Large intestine (tissue), 3 donors: ENCODE measurements around the gene UCK1. TPM values are rescaled to one million over a fixed set of nuclear protein-coding genes. Genes with fewer than 3 reads are reported as not detected.

Experiments used
- DNase-seq, 2 donors: peaks; one replicate each; pipeline versions ENCODE4 v3.0.0 to v3.0.0-alpha.2; 2013
- H3K27ac ChIP-seq: one replicate; pipeline ENCODE4 v1.5.1; 2013; ENCODE audit warnings: low read length
- H3K27me3 ChIP-seq: 2 replicates; pipeline ENCODE4 v1.6.1; 2013; ENCODE audit warnings: low read length; ENCODE audit not compliant: control insufficient read depth, insufficient read depth
- H3K36me3 ChIP-seq: 2 replicates; pipeline ENCODE4 v1.6.1; 2013; ENCODE audit warnings: low read length; ENCODE audit not compliant: control insufficient read depth, insufficient read depth
- H3K4me1 ChIP-seq: one replicate; pipeline ENCODE4 v1.6.1; 2013; ENCODE audit warnings: low read length; ENCODE audit not compliant: control insufficient read depth, insufficient read depth
- H3K4me3 ChIP-seq: one replicate; pipeline ENCODE4 v1.5.1; 2013; ENCODE audit warnings: low read length
- H3K9me3 ChIP-seq: one replicate; pipeline ENCODE4 v1.6.1; 2013; ENCODE audit warnings: mild to moderate bottlenecking, low read depth, low read length, moderate library complexity; ENCODE audit not compliant: control insufficient read depth
- WGBS: methylation state at CpG from one replicate; pipeline ENCODE4 v1.1.5; 2013; ENCODE audit warnings: low lambda C conversion rate; ENCODE audit not compliant: insufficient coverage; 5-methylcytosine and 5-hydroxymethylcytosine counted together
- polyA plus RNA-seq: library from polyadenylated mRNA; unstranded; fragments of 120-200 nt; gene quantifications from one replicate; pipeline ENCODE4 v1.2.1, GENCODE V29; 2013

UCK1 gene
- polyA plus RNA-seq, 1 donor, result 33.9 TPM

DNA sequence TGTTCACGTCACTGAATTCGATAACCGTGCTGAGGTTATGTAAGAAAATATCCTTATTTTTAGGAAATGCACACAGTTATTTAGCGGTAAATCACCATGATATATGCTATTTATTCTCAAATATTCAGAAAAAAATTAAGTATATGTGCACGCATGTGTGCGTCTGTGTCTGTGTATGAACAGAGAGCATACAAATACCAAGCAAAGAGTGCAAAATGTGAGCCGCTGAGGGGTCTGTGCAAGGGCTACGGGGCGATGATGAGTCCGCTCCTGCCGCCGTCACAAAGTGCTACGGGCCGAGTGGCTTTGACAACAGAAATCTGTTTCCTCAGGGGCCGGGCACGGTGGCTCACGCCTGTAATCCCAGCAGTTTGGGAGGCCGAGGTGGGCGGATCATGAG, 6.9 kb upstream of the UCK1 start:
- Histone ChIP-seq H3K27ac (no peak overlapping the region), H3K36me3 (no peaks in the 10 kb centered on the region), H3K4me3 (no peak overlapping the region), H3K4me1 (no peaks in the 10 kb centered on the region), H3K9me3 (peaks cover 6% of the 10 kb centered on the region), H3K27me3 (no peaks in the 10 kb centered on the region)
- whole genome bisulfite sequencing, result 100% methylated on average over 3 of the region's 19 CpGs
- no peak for DNase-seq

- Histone ChIP-seq H3K9me3 (no peaks in the 10 kb centered on the region), H3K4me1 (peaks cover 4% of the 10 kb centered on the region), H3K27ac (no peak overlapping the region), H3K36me3 (peaks cover 1% of the 10 kb centered on the region), H3K27me3 (no peaks in the 10 kb centered on the region), H3K4me3 (no peak overlapping the region)
- DNase-seq, result no peak
- no CpG with 5 or more reads among the region's 8 CpGs for WGBS
Observed at GRCh38 chr9:131534721-131535237, 3.7 kb upstream of the UCK1 start.

DNA sequence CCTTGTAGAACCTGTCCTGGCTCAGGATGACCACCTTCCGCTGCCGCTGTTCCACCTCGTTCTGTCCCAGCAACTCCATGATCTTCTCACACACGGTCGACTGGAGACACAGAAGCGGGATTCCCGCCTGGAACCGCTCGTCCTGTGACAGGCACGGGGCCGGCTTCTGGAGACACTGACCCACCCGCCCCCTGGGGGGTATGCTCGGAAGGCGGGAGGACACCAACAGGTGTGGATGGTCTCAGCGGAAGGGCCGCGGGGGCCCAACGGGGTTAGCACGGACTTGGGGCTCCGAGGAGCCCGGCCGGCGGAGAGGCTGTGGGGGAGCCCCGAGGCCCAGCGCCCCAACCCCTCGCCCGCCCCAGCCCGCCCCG, 530 bp downstream of the UCK1 start:
- DNase-seq, result peak; percentile 33 to 55
- Histone ChIP-seq H3K27ac (peak overlapping the region; percentile 27), H3K27me3 (no peaks in the 10 kb centered on the region), H3K9me3 (no peaks in the 10 kb centered on the region), H3K36me3 (peaks cover 43% of the 10 kb centered on the region), H3K4me3 (peak overlapping the region; percentile 80), H3K4me1 (peaks cover 11% of the 10 kb centered on the region)
- no CpG with 5 or more reads among the region's 29 CpGs for WGBS

- Histone ChIP-seq H3K9me3 (no peaks in the 10 kb centered on the region), H3K27me3 (no peaks in the 10 kb centered on the region), H3K36me3 (peaks cover 49% of the 10 kb centered on the region), H3K27ac (peak overlapping the region; percentile 27), H3K4me1 (peaks cover 11% of the 10 kb centered on the region), H3K4me3 (peak overlapping the region; percentile 80)
- WGBS, result no CpG with 5 or more reads among the region's 24 CpGs
- peak; percentile 69 to 78 for DNase-seq
Observed at GRCh38 chr9:131529597-131530545, 1.2 kb downstream of the UCK1 start.

- no peaks in the 10 kb centered on the region for H3K9me3 ChIP-seq
- no peaks in the 10 kb centered on the region for H3K27me3 ChIP-seq
- H3K36me3 ChIP-seq, result peaks cover 57% of the 10 kb centered on the region
- no peak for DNase-seq
- H3K4me3 ChIP-seq, result no peak overlapping the region
- no peak overlapping the region for H3K27ac ChIP-seq
- peaks cover 11% of the 10 kb centered on the region for H3K4me1 ChIP-seq
- no CpG with 5 or more reads among the region's 35 CpGs for WGBS
Observed at GRCh38 chr9:131528886-131529505, 2.1 kb downstream of the UCK1 start.

GRCh38 chr9:131528186-131528585, 2.9 kb downstream of the UCK1 start:
- Histone ChIP-seq H3K4me1 (peaks cover 11% of the 10 kb centered on the region), H3K36me3 (peaks cover 66% of the 10 kb centered on the region), H3K27me3 (no peaks in the 10 kb centered on the region), H3K4me3 (no peak overlapping the region), H3K27ac (no peak overlapping the region), H3K9me3 (no peaks in the 10 kb centered on the region)
- DNase-seq, result no peak
- WGBS, result no CpG with 5 or more reads among the region's 7 CpGs

DNA sequence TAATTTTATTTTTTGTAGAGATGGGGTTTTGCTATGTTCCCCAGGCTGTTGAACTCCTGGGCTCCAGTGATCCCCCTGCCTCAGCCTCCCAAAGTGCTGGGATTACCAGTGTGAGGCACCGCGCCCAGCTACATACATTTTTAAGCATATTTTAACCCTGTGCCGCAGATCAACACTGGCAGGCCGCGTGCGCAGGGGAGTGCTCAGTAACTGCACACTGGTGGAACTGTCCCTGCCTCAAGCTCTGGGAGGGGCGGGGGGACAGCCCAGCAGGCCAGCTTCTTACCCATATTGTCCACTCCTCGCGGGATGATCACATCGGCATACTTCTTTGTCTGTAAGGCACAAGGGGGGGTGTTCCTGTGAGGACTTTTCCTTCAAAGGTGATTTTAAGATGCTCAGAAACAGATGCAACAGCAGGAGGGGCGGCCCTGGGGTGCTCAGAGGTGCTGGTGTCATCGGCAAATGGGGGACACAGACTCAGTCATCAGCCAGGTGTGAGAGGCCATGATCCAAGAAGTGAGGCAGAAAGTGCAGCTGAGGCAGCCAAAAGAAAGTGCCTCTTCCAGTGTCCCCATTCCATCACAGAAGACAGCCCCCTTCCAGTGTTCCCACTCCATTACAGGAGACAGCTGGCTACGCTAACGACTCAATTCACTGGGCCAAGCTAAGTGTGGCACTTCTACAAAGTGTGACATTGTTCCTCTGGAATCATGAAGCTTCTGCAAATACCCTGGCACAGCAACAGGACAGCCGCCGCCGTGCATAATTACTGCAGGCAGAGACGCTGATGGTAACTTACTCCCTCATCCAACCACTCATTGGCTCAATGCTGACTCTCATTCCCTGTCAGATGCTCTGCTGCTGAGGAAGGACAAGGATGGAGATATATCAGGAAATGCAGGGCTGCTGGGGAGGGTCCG, 5.2 kb downstream of the UCK1 start:
- WGBS, result no CpG with 5 or more reads among the region's 19 CpGs
- Histone ChIP-seq H3K4me3 (no peak overlapping the region), H3K9me3 (no peaks in the 10 kb centered on the region), H3K27me3 (no peaks in the 10 kb centered on the region), H3K4me1 (peaks cover 11% of the 10 kb centered on the region), H3K36me3 (peaks cover 88% of the 10 kb centered on the region), H3K27ac (no peak overlapping the region)
- DNase-seq, result no peak

DNA sequence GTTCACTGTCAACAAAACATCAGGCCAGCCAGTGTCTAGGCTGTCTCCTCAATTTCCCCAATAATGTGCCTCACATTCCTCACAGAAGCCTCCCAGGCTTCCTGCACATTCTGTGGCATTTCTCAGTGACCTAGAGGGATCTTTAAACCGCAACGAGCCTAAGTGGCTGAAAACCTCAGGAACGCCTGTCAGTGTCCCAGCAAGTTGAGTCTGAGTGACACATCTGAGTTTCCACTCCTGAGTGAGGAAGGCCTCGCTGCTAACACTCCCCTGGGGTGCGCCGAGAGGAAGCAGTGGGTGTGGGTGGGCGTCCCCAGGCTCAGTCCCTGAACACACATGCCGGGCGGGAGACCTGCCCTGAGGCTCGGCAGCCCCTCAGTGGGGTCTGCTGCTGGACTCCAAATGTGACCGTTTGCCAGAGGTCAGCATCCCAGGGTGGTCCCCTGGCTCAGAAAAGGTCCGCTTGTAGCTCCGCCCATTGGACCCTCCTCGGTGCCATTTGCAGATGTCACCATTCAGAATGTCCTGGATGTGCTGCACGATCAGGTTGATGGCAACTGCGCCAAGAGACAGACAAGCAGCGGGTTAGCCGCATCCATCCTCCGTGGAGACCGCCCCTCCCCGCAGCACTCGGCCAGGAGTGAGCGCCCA, 6.3 kb downstream of the UCK1 start:
- Histone ChIP-seq H3K9me3 (no peaks in the 10 kb centered on the region), H3K4me1 (peaks cover 7% of the 10 kb centered on the region), H3K36me3 (peaks cover 96% of the 10 kb centered on the region), H3K27ac (no peak overlapping the region), H3K27me3 (no peaks in the 10 kb centered on the region), H3K4me3 (no peak overlapping the region)
- WGBS, result no CpG with 5 or more reads among the region's 23 CpGs
- DNase-seq, result no peak

DNA sequence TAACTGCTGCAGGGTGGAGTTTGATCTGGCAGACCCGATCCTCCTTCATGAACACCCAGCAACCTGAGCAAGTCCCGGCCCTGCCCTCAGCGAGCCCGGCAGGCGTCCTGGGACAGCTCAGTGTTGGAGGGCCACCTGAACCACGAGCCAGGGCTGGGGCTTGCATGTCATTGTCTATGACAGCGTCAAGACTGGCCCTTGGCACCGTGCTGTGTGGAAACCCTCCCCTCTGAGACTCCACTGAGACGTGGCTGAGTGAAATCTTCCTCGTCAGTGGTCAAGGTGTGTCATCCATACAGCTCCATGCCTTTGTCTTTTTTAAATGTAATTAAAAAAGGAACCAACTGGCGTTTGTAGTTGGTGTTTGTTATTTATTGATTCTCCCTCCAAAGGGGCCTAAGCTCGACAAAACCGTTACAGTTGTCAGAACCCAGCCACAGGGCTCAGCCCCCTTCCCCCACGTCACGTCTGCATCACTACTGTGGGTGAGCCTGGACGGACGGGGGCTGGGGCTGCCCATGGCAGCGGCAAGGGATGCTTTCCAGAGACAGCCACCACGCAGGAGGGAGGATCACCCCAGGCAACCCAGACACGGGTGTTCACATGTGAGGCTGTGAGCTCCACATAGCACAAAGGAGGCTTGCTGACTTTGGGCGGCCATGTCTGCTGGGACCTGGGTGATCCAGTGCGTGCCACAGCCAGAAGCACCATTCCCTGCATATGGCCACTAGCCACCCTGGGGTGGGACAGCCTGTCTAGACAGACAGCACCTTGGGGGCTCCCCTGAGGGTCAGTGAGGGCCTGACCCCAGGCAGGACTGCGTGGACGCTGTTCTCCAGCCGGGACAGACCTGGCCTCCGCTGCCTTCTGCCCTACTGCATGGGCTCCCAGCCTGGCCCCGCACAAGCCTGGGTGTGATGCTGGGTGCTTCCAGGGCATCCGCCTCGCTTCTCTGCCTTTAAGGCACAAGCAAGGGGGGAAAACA, 7.3 kb downstream of the UCK1 start:
- Histone ChIP-seq H3K27me3 (no peaks in the 10 kb centered on the region), H3K4me3 (no peak overlapping the region), H3K27ac (no peak overlapping the region), H3K4me1 (no peaks in the 10 kb centered on the region), H3K9me3 (no peaks in the 10 kb centered on the region), H3K36me3 (peaks cover 96% of the 10 kb centered on the region)
- no peak for DNase-seq
- WGBS, result no CpG with 5 or more reads among the region's 29 CpGs
